Neuron (in vitro differentiated cells): ENCODE measurements around the gene NFIX.

Experiments
- H2AFZ ChIP-seq: one replicate; pipeline ENCODE4 v1.6.1; 2013; ENCODE audit warnings: low read depth, mild to moderate bottlenecking, inconsistent platforms, low read length, moderate library complexity
- H3K27me3 ChIP-seq: one replicate; pipeline ENCODE4 v1.6.1; 2013; ENCODE audit warnings: low read length; ENCODE audit not compliant: insufficient read depth
- H3K36me3 ChIP-seq: one replicate; pipeline ENCODE4 v1.6.1; 2013; ENCODE audit warnings: low read length; ENCODE audit not compliant: insufficient read depth
- H3K4me1 ChIP-seq: one replicate; pipeline ENCODE4 v1.6.1; 2013; ENCODE audit warnings: low read length; ENCODE audit not compliant: insufficient read depth
- H3K4me3 ChIP-seq: 2 replicates; pipeline ENCODE4 v1.5.1; 2013; ENCODE audit warnings: mild to moderate bottlenecking, low read length, moderate library complexity
- H3K9me3 ChIP-seq: one replicate; pipeline ENCODE4 v1.6.1; 2013; ENCODE audit warnings: low read length

The NFIX gene

GRCh38 chr19:13104360-13104847, 109.1 kb downstream of the NFIX start:
- H3K36me3 ChIP-seq = peaks cover 16% of the 10 kb centered on the region
- peaks cover 2% of the 10 kb centered on the region for H3K9me3 ChIP-seq
- H2AFZ ChIP-seq = no peak overlapping the region
- peaks cover 19% of the 10 kb centered on the region for H3K27me3 ChIP-seq
- H3K4me3 ChIP-seq = no peak overlapping the region
- H3K4me1 ChIP-seq = peaks cover 10% of the 10 kb centered on the region

- Histone ChIP-seq H3K4me1 (peaks cover 10% of the 10 kb centered on the region), H3K9me3 (peaks cover under 1% of the 10 kb centered on the region), H3K4me3 (no peak overlapping the region), H3K27me3 (peaks cover 12% of the 10 kb centered on the region), H3K36me3 (peaks cover 16% of the 10 kb centered on the region), H2AFZ (no peak overlapping the region)
These were observed 109.8 kb downstream of the NFIX start for GRCh38 chr19:13104848-13105711.

DNA sequence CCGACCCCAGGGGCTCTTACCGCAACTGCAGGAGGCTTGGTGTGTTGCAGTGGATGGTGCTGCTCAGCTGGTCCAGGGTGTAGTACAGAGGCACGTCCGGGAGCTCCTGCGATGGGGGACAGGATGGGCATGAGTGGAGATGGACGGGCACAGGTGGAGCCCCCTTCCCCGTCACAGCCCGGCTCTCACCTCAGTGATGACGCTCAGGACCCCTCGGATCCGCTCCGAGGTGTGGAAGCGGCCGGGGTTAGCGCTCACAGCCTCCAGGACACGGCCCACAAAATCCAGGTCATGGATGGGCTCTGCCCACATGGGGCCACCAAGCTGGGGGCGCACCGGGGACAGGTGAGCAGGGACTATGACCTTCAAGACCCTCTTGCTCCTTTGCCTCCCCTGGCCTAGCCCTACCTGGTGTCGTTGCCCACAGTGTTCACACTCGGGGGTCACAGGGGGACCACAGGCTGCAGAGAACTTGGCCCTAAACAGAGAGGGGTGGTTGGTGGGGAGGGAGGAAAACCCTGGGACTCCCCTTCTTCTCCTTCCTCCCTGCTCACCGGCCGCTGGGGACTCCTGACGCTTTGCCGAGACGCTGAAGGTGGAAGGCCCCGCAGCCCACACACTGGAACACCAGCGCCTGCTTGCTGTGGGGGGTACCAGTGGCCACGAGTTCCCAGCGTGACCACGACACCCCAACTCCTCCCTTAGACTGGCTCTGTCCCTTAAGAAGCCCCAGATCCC, 114.3 kb downstream of the NFIX start:
- no peaks in the 10 kb centered on the region for H3K27me3 ChIP-seq
- no peak overlapping the region for H3K4me3 ChIP-seq
- no peaks in the 10 kb centered on the region for H3K9me3 ChIP-seq
- H2AFZ ChIP-seq = no peak overlapping the region
- no peaks in the 10 kb centered on the region for H3K4me1 ChIP-seq
- H3K36me3 ChIP-seq = peaks cover 29% of the 10 kb centered on the region

DNA sequence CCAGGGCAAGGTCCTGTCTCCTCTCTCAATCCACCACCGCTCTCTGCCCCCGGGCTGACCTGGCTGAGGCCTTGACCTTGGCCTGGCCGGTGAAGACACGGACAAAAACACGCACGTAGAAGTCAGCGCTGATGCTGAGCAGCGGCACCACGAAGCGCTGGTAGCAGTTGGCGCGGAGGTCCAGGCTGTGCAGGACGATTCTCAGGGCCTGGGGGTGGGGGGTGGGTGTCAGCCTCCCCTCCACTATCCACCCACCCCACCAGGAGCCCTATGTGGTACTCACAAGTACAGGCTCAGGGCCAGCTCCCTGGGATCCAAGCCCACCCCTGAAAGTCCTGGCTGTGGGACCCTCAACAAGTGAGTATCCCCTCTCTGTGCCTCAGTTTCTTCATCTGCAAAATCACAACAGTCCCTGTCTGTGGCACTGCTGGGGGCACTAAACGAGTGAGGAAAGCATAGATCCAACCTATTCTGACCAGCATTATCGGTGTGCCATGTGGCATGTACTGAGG, 114.9 kb downstream of the NFIX start:
- H3K9me3 ChIP-seq = no peaks in the 10 kb centered on the region
- H3K4me3 ChIP-seq = no peak overlapping the region
- peaks cover 31% of the 10 kb centered on the region for H3K36me3 ChIP-seq
- H2AFZ ChIP-seq = no peak overlapping the region
- peaks cover 3% of the 10 kb centered on the region for H3K4me1 ChIP-seq
- H3K27me3 ChIP-seq = no peaks in the 10 kb centered on the region

DNA sequence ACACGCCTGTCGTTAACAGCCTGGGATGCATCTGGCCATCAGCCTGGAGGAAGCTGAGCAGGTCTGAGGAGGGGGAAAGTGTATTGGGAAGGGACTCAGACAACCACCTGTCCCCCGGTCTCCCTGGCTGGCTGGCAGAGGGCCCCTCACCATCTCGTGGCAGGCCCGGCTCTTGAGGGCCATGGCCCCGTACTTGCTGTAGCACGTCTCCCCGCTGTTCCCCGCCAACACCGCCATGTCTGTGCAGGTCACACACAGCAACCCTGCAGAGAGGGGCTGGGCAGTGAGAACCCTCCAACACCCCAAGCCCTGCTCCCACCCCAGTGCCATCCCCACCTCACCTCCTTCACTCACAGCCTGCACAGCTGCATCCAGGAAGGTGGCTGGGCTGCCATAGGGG, 117.3 kb downstream of the NFIX start:
- Histone ChIP-seq H3K27me3 (no peaks in the 10 kb centered on the region), H2AFZ (no peak overlapping the region), H3K4me1 (peaks cover 19% of the 10 kb centered on the region), H3K4me3 (no peak overlapping the region), H3K9me3 (no peaks in the 10 kb centered on the region), H3K36me3 (peaks cover 26% of the 10 kb centered on the region)

DNA sequence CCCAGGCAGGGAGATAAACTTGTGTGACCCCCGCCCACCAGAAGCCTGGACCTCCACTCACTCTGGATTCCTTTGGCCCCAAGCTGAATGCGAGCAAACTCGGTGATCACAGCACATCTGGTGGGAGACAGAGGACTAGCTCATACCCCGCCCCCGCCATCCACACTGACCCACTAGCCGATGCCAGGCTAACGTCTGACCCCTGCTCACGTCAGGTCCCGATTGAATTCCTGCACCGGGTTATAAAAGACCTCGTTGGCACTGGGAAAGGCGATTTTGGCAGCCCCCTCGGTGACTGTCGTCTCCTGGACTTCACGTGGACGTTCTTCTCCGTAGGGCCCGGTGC, 120.6 kb downstream of the NFIX start:
- peak overlapping the region; percentile 66 for H3K4me3 ChIP-seq
- H3K4me1 ChIP-seq = peaks cover 29% of the 10 kb centered on the region
- peaks cover 21% of the 10 kb centered on the region for H3K36me3 ChIP-seq
- peak overlapping the region; percentile 57 for H2AFZ ChIP-seq
- no peaks in the 10 kb centered on the region for H3K27me3 ChIP-seq
- H3K9me3 ChIP-seq = no peaks in the 10 kb centered on the region

DNA sequence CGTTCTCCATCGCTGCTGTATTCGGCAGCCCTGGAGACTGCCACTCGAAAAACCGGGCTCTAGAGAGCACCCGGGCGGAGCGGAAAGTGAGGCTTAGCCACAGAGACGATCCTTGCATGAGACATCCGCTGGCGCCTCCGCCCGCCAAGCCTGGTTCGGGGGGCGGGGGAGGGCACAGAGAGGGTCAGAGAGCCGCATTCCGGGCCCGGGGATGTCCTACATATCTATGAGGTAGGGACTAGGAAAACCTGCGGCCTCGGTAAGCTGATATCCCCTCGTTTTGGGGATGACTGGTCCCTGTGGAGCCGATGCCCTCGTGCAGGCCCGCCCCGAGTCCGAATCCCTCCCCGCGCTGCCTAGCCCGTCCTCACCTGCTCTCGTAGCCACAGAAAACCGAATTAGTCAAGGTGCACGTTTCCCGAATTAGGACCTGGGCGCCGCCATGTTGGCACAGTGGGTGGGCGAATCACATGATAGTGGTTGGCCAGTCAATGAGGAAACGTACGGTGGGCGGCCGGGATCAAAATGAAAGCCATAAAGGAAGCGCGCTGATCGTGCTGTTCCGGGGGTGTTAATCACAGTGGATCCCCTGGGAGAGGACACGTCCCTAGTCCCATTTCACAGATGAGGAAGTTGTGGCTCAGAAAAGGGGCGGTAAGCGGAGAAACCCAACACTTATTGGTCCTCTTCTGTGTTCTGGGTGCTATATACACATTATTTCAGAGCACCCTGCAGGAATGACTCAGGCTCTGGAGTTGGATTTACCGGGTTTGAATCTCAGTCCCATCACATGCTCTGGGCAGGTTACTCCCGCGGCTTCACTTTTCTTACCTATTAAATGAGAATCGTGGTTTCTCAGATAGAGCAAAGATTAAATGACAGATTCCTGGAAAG, 121.3 kb downstream of the NFIX start, which contains the start of gene TRMT1:
Gene TRMT1 (minus strand): TSS at position 459 of the 894 bp plus-strand sequence. CDS start 341 bp downstream, at position 118.
- Histone ChIP-seq H3K27me3 (no peaks in the 10 kb centered on the region), H3K36me3 (peaks cover 24% of the 10 kb centered on the region), H3K4me1 (peaks cover 29% of the 10 kb centered on the region), H3K4me3 (peak within 1 kb of the TSS; percentile 66), H2AFZ (peak within 1 kb of the TSS; percentile 57), H3K9me3 (no peaks in the 10 kb centered on the region)

GRCh38 chr19:13117176-13117771, 122.0 kb downstream of the NFIX start:
- Histone ChIP-seq H3K27me3 (no peaks in the 10 kb centered on the region), H3K36me3 (peaks cover 30% of the 10 kb centered on the region), H3K4me1 (peaks cover 29% of the 10 kb centered on the region), H2AFZ (peak overlapping the region; percentile 57), H3K9me3 (no peaks in the 10 kb centered on the region), H3K4me3 (peak overlapping the region; percentile 66)

GRCh38 chr19:13117772-13118423, 122.6 kb downstream of the NFIX start, which contains the start of gene NACC1:
Gene NACC1, plus strand, starts transcription at chr19:13118264. Its CDS starts 16,944 bp downstream, at chr19:13135208.
- Histone ChIP-seq H3K4me1 (peaks cover 29% of the 10 kb centered on the region), H3K9me3 (no peaks in the 10 kb centered on the region), H3K27me3 (no peaks in the 10 kb centered on the region), H2AFZ (peak within 1 kb of the TSS; percentile 57), H3K4me3 (peak within 1 kb of the TSS; percentile 96), H3K36me3 (peaks cover 24% of the 10 kb centered on the region)

GRCh38 chr19:13118424-13119193, 123.3 kb downstream of the NFIX start:
- peak overlapping the region; percentile 96 for H3K4me3 ChIP-seq
- H3K9me3 ChIP-seq = no peaks in the 10 kb centered on the region
- peaks cover 21% of the 10 kb centered on the region for H3K36me3 ChIP-seq
- peaks cover 29% of the 10 kb centered on the region for H3K4me1 ChIP-seq
- H3K27me3 ChIP-seq = no peaks in the 10 kb centered on the region
- no peak overlapping the region for H2AFZ ChIP-seq

DNA sequence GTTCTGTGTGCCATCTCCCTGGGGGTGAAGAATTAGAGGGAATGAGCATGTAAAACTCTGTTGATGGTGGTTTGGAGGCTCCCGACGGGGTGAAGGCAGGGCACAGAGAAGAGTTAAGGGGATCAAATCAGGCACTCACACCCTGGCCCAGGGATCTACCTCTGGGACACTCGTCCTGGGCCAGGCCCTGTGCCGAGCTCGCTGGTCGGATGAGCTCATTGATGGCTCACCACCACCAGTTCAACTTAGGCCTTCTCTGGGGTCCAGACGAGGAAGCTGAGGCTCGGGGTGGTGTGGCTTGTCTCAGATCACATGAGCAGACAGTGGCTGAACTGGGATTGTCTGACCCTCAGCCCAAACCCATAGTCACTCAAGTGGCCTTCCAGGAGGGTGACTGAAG, 124.4 kb downstream of the NFIX start:
- Histone ChIP-seq H3K4me1 (peaks cover 29% of the 10 kb centered on the region), H3K9me3 (no peaks in the 10 kb centered on the region), H3K36me3 (peaks cover 23% of the 10 kb centered on the region), H2AFZ (no peak overlapping the region), H3K27me3 (no peaks in the 10 kb centered on the region), H3K4me3 (peak overlapping the region; percentile 96)
